Stimulated activated CD4-positive, alpha-beta T cell treated with anti-CD3 and anti-CD28 coated beads, Interleukin-12 subunit alpha, Interleukin-12 subunit beta, amount 100 ng/mL, for 4 hours (primary cell): ENCODE results near the gene SMCHD1.
"Not testable (repeated sequence)": the region's sequence is repeated elsewhere in the genome, so short reads cannot be mapped to it uniquely, and the experiment has no call there.

Experiments used
- DNase-seq: peaks from one replicate; pipeline ENCODE4 v3.0.0-alpha.2; 2020

SMCHD1 gene

GRCh38 chr18:2660849-2661248 lies 5.3 kb downstream of the SMCHD1 start:
- DNase-seq = not testable (repeated sequence)

DNA sequence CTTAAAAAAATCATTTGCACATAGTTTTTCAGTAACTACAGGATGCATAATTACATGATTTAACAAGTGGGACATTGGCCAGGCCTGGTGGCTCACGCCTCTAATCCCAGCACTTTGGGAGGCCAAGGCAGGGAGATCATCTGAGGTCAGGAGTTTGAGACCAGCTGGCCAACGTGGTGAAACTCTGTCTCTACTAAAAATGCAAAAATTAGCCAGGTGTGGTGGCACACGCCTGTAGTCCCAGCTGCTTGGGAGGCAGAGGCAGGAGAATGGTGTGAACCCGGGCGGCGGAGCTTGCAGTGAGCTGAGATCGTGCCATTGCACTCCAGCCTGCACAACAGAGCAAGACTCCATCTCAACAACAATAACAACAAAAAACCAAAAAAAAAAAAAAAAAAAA lies 6.8 kb downstream of the SMCHD1 start:
- DNase-seq = not testable (repeated sequence)

- no peak for DNase-seq
Observed at GRCh38 chr18:2662990-2663389, 7.5 kb downstream of the SMCHD1 start.

GRCh38 chr18:2672410-2672809 lies 16.9 kb downstream of the SMCHD1 start:
- no peak for DNase-seq

- DNase-seq = no peak
Observed at GRCh38 chr18:2672872-2673271, 17.3 kb downstream of the SMCHD1 start.

- DNase-seq = not testable (repeated sequence)
Observed at GRCh38 chr18:2678933-2679332, 23.4 kb downstream of the SMCHD1 start.

DNA sequence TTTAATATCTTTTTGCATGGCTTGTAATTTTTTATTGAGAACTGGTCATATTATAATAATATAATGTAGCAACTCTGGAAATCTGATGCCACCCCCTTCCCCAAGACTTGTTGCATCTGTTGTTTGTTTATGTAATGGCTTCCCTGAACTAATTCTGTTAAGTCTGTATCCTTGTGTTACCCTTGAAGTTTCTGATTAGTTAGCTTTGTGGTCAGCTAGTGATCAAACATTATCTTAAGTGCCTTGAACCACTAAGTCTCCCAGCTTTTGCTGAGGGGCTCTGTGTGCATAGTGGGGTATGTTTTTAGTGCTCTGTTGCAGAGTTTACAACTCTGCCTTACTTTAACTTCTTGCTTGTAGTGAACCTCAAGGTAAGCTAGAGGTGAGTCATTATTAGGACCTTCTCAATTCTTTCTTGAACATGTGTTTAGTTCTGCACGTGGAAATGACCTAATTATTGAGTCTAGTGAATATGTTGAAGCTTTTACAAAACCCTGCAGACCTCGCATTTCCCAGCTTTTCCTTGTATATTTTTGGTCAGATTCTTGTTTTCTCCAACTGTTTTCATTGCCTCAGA lies 24.8 kb downstream of the SMCHD1 start:
- DNase-seq = no peak

DNA sequence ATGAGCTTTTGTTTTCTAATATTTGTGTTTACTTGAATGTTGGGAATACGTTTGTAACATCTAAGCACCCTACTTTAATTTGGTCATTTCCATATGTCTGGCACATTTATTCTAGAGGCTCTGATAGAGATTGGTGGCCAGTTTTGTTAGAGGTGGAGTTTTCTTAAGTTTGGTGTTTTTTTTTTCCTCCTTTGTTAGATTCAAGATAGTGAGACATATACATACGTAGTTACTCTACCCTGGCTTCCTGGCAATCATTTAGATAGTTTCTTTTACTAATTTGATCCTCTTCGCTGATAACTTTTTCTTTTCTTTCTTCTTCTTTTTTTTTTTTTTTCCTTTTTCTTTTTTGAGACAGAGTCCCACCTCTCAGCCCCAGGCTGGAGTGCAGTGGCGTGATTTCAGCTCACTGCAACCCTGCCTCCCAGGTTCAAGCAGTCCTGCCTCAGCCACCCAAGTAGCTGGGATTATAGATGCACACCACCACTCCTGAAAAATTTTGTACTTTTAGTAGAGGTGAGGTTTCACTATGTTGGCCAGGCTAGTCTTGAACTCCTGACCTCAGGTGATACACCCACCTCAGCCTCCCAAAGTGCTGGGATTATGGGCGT lies 26.6 kb downstream of the SMCHD1 start:
- DNase-seq = no peak

DNA sequence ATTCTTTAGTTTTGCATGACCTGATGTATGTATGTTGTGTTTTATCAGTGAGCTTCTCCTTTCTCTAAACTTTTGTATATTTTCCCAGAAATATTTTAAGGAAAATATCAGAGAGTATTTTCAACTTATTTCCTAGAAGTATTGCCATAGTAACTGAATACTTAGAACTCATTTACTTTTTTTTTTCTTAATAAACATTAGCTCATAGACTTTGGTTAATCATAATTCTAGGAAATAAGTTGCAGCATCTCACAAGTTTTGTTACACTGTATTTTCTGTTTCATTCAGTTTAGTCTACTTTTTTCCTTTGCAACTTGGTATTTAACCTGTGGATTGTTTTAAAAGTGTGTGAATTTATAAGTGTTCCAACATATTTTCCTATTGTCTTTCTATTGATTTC lies 27.5 kb downstream of the SMCHD1 start:
- no peak for DNase-seq

DNA sequence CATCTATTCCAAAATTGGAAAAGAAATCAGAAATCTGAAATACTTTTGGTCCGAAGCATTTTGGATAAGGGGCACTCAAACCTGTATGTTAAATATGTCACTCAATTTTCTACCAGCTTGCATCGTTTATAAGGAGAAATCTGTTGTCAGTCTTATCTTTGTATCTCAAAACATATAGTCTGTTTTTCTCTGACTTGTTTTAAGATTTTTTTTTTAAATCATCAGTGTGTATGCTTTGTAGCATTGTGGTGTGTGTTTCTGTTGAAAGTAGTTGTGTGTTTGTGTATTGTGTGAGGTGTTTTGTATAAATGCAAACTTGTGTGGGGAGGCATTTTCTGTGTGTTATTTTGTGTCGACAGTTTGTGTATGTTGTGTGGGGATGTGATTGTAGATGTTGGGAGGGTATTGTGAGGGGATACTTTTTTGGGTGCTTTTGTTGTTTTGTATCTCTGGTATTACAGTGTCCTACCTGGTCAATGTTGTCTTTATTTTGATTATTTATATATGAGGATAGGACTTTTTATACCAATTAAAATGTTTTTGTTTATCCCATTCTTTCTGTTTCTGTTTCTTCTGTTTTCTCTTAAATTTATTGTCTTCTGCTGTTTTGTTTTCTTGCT lies 30.9 kb downstream of the SMCHD1 start:
- DNase-seq = no peak

DNA sequence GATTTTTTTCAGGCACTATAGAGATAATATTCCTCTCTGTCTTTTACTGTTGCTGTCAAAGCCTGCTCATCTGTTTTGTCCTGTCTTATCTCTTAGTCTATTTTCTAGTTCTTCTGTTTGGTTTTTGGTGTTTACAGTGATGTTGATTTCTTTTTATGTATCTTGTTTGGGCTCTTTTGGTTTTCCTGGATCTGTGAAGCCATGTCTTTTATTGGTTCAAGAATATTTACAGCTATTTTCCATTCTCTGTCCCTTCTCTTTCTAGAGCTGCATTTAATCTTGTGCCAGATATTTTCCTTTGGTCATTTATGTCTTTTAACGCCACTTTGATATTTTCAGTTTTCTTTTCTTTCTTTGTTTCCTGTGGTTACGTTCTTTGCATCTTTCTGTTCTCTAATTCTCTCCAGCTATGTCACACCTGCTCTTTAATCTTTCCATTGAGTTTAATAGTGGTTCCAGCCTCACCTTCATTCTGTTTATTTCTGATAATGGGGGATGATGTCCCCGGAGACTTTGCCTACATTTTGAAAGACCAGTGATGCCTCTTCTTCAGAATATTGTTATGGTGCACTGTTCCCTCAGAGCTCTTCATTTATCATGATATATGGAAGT lies 32.0 kb downstream of the SMCHD1 start:
- DNase-seq = no peak

DNA sequence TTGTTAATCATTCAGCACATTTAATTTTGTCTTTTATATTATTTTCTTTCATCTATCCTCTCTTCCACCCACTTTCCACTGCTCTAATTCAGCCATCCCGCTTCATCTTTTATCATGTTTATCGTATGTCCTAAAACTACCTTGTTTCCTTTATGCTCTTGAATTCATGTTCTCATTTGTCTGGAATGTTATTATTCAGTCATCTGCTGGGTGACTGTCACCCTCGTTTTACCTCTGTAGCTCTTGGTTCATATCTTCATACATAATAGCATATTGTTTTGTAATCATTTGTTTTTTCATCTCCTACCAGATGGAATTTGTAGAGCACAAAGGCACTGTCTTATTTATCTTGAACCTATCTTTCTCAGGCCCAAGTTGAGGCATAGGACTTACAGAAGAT lies 37.0 kb downstream of the SMCHD1 start:
- DNase-seq = no peak

DNA sequence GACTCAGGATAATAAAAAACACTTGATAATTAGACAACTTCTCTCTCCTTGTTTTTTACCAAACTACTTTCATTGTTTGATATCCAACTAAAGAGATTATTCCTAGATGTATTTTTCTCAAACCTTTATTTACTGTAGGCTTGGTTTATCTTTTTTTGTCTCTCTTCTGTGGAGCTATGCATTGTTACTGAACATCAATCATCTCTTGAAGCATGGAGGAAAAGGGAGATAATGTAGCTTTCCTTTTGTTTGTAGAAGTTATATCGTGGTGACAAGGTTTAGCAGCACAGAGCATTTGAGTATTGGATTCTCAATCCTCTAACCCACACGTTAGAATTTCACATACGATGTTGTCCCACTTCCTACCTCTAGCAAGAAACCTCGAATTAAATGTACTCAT lies 41.7 kb downstream of the SMCHD1 start:
- no peak for DNase-seq

- DNase-seq = no peak
Observed at GRCh38 chr18:2699001-2699400, 43.5 kb downstream of the SMCHD1 start.

- no peak for DNase-seq
Observed at GRCh38 chr18:2704541-2704940, 49.0 kb downstream of the SMCHD1 start.

DNA sequence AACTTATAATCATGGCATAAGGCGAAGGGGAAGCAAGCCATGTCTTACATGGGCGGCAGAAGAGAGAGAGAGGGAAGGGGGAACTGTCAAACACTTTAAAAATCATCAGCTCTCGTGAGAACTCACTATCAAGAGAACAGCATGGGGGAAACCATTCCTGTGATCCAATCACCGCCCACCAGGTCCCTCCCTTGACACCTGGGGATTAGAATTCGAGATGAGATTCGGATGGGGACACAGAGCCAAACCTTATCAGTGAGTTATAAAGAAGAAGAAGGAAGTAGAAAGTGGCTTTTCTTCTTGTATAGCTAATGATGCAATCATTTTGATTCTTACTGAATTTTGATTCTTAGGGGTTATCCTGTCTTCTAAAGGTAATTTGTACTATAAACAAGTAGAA lies 51.4 kb downstream of the SMCHD1 start:
- no peak for DNase-seq

DNA sequence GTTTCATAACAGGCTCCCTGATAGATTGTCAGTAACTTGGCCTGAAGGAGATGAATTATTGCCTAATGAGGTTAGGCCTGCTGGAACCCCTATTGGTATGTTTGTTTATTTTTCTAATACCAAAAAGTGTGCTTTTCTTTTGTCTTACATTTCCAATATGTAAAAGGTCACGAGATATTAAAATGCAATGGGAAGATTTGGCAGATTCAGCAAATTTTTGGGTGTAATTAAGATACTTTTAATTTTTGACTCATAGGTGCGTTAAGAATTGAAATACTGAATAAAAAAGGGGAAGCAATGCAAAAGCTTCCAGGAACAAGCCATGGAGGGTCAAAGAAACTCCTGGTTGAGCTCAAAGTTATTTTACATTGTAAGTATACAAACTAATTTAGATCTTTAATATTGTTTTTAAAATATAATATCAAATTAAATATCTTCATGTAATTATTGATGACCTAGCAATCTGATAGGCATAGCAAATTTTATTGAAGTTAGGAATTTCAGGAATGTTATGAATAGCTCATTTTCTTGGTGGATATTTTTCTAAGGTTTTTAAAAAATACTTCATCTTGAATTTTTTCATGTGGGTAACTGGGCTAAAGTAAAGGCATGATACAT lies 52.1 kb downstream of the SMCHD1 start:
- no peak for DNase-seq

GRCh38 chr18:2709316-2709715 lies 53.8 kb downstream of the SMCHD1 start:
- no peak for DNase-seq

DNA sequence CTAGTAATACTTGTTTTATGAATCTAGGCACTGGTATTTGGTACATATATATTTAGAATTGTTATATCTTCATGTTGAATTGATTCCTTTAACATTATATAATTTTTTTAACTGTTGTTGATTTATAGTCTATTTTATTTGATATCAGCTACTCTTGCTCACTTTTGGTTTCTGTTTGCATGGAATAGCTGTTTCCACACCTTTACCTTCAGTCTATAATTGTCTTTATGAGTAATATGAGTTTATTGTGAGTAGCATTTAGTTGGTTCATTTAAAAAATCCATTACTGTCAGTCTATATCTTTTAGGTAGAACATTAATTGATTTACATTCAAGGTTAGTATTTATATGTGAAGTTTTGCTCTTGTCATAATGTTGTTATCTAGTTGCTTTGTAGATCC lies 58.6 kb downstream of the SMCHD1 start:
- DNase-seq = no peak

GRCh38 chr18:2715990-2716389 lies 60.5 kb downstream of the SMCHD1 start:
- no peak for DNase-seq

- DNase-seq = no peak
Observed at GRCh38 chr18:2716394-2717326, 61.1 kb downstream of the SMCHD1 start.

DNA sequence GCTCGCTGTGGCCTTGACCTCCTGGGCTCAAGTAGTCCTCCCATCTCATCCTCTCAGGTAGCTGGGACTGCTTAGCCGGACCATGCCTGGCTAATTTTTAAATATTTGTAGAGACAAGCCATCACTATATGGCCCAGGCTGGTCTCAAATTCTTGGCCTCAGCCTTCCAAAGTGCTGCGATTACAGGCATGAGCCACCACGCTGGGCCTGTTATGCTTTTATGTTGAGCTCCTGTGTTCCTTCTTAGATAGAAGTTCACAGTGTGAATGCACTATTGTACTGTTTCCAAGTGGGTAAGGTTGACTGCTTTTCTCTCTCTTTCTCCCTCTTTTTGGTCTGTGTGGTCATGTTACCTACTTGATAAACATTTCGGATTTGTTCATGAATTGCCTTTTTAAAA lies 61.9 kb downstream of the SMCHD1 start:
- no peak for DNase-seq

DNA sequence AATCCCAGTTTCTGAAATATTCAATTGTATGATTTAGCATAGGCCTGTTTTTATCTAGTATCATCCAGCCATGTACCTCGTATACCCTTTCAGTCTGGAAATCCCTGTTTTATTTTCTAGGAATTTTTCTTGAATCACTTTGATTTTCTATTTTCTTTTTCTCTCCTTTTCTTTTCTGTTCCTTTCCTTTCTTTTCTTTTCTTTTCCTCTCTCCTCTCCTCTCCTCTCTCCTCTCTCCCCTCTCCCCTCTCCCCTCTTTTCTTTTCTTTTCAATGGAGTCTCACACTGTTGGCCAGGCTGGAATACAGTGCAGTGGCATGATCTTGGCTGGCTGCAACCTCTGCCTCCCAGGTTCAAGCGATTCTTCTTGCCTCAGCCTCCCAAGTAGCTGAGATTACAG lies 63.5 kb downstream of the SMCHD1 start:
- no peak for DNase-seq
